Brain pericyte (primary cell): ENCODE results near the gene EFCAB9.

Experiments
- DNase-seq: peaks from one replicate; pipeline ENCODE4 v3.0.0-alpha.2; 2012; ENCODE audit warnings: low read depth, low spot score

EFCAB9 gene

DNA sequence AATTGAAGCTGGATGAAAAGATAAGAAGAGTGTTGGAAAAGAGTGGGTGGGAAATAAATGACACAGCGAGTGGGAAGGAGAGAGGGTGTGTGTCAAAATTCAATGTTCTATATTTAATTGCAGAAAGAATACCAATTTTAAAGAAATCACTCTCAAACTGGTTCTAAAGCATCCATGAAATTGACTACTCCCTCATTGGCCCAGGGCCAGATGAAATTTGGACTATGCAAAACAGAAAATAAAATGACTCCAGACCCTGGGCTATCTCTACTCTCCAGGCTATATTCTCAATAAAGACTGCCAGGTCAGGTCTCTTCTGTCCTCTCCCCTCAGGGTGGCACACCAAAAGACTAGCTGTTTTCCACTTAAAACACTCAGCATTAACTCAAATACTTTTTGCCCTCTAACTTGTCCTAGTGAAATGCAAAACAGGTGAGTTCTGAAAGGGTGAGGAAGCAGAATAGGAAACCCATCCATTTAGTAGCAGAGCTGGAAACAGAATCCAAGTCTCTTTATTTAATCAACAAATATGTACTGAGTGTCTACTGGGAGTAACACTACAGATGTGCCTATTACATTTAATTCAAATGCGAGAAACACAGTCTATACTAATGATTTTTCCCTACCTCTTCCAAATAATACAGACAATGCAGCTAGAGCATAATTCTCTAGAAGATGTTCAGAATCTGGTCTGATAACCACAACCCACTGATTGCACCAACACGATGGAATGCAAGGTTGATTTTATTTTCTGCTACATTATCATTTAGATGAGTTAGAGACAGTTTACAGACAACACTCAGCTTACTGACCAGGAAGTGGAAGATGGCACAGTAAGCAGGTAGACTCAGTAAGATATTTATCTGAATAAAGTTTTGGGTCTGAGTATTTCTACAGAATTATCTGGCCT lies 42.1 kb downstream of the EFCAB9 start:
- no peak for DNase-seq

DNA sequence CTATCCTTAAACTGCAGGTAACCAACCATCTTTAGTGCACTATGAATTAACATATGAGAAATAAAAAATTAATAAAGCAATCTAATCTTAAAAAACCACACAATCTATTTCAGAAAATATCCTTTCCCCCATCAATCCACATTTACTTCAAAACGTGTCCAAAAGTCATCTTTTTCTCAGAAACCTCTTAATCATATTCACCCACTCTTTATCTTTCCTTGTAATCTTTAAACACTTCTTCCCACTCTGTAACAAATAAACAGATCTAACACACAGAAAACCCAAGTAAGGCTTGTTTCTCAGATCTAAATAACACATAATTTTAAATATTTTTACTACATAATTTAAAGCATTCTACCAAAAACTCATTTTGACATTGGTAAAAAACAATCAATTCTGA lies 44.4 kb downstream of the EFCAB9 start:
- no peak for DNase-seq

DNA sequence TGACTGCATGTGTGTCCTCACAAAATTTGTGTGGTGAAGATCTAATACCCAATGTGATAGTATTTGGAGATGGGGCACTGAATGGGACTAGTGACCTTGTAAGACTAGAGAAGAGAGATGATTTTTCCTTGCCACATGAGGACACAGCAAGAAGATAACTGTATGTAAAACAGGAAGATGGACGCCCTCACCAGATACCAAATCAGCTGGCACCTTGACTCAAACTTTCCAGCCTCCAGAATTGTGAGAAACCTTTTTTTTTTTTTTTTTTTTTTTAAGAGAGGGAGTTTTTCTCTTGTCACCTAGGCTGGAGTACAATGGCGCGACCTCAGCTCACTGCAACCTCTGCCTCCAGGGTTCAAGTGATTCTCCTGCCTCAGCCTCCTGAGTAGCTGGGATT lies 49.3 kb downstream of the EFCAB9 start:
- DNase-seq: no peak

DNA sequence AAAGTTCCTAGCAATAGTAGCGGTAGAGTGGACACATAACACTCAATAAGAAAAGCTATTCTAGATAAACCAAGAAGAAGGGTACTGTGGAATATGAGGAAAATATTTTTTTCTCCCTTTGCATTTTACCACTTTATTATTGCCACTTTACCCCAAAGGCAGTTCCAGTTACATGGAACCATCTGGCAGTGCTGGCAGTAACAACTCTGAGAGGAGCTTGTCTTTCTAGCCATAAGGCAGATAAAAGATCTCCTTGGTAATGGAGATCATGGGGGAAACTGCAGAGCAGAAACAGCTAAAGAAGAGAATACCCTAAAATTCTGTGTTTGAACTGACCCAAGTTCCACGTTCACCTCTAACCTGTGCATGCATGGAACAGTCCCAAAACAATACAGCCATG lies 51.1 kb downstream of the EFCAB9 start:
- no peak for DNase-seq

DNA sequence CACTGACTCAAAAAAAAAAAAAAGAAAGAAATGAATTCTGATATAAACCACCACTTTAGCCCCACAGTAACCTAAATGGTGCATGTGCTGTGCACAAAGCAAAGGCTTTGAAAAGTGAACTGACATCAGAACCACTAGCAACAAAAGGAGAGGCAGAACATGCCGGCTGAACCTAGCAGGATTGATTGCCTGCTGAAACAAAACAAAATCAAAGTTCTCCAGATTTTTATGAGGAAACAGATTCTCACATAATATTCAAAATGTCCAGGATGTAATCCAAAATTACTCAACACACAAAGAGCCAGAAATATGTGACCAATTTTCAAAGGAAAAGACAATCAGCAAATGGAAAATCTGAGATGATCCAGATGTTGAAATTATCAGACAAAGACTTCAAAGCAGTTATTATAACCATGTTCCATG lies 51.7 kb downstream of the EFCAB9 start:
- DNase-seq: no peak

DNA sequence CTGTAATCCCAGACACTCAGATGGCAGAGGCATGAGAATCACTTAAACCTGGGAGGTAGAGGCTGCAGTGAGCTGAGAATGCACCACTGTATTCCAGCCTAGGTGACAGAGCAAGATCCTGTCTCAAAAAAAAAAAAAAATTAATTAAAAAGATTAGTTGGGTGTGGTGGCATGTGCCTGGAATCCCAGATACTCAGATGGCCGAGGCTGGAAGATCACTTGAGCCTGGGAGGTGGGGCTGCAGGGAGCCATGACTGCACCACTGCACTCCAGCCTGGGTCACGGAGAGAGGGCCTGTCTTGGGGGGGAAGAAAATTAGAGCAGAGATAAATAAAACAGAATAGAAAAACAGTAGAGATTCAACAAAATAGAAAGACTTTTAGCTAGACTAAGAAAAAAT lies 54.7 kb downstream of the EFCAB9 start:
- no peak for DNase-seq

DNA sequence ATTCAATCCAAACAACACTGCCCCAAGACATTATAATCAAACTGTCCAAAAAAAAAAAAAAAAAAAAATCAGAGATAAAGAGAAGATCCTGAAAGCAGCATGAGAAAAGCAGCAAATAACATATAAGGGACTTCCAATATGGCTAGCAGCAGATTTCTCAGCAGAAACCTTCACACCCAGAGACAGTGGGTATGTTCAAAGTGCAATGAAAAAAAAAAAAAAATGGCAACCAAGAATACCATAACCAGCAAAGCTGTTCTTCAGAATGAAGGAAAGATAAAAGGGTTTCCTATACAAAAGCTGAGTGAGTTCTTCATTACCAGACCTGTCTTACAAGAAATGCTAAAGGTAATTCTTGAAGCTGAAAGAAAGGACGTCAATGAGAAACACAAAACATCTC lies 57.4 kb downstream of the EFCAB9 start:
- no peak for DNase-seq

DNA sequence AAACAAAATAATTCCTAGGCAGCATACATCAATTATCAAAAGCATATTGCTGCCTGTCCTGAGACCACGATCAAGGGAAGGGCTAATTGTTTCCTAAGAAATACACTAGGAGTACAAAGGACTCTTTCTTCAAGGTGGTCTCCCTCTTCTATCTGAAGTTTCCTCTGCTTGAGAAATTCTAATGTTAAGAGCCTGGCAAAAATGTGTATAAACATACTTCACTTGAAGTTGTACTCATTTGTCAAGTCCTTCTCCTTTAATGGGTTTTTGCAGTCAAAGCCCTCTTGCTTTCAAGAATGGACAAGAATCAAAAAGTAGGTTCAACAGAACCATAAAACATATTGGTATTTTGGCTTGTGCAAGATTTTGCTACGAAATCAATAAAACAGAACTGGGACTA lies 58.5 kb downstream of the EFCAB9 start:
- DNase-seq: no peak
